OCI-M1 (cell line): ENCODE data around the gene JAZF1.
A peak's percentile ranks its signal among the peaks of the same experiment; 100 is the strongest.

Experiments used
- DNase-seq: peaks from one replicate; lab custom pipeline; 2025; lab: John Stamatoyannopoulos, UW

Gene JAZF1

GRCh38 chr7:28075674-28076358, 104.8 kb downstream of the JAZF1 start:
- no peak for DNase-seq

- DNase-seq, result no peak
Observed at GRCh38 chr7:28072876-28073514, 107.6 kb downstream of the JAZF1 start.

GRCh38 chr7:28071570-28071969, 109.0 kb downstream of the JAZF1 start:
- no peak for DNase-seq

- no peak for DNase-seq
Observed at GRCh38 chr7:28070297-28071055, 110.1 kb downstream of the JAZF1 start.

GRCh38 chr7:28069807-28070206, 110.8 kb downstream of the JAZF1 start:
- DNase-seq, result no peak

GRCh38 chr7:28069388-28069787, 111.2 kb downstream of the JAZF1 start:
- DNase-seq, result no peak

- DNase-seq, result no peak
Observed at GRCh38 chr7:28068811-28069216, 111.8 kb downstream of the JAZF1 start.

- no peak for DNase-seq
Observed at GRCh38 chr7:28067171-28067570, 113.4 kb downstream of the JAZF1 start.

- DNase-seq, result no peak
Observed at GRCh38 chr7:28065721-28066285, 114.8 kb downstream of the JAZF1 start.

- DNase-seq, result no peak
Observed at GRCh38 chr7:28065308-28065707, 115.3 kb downstream of the JAZF1 start.

GRCh38 chr7:28064437-28064836, 116.2 kb downstream of the JAZF1 start:
- DNase-seq, result no peak

- DNase-seq, result peak; percentile 68
Observed at GRCh38 chr7:28062197-28062991, 118.2 kb downstream of the JAZF1 start.

GRCh38 chr7:28061824-28062196, 118.8 kb downstream of the JAZF1 start:
- no peak for DNase-seq

- DNase-seq, result no peak
Observed at GRCh38 chr7:28060371-28060950, 120.1 kb downstream of the JAZF1 start.

GRCh38 chr7:28055161-28055544, 125.4 kb downstream of the JAZF1 start:
- no peak for DNase-seq

GRCh38 chr7:28054531-28055160, 125.9 kb downstream of the JAZF1 start:
- no peak for DNase-seq

GRCh38 chr7:28052933-28053332, 127.7 kb downstream of the JAZF1 start:
- DNase-seq, result no peak

- DNase-seq, result no peak
Observed at GRCh38 chr7:28048694-28049093, 131.9 kb downstream of the JAZF1 start.

GRCh38 chr7:28046035-28046434, 134.6 kb downstream of the JAZF1 start:
- DNase-seq, result no peak

- no peak for DNase-seq
Observed at GRCh38 chr7:28045592-28045991, 135.0 kb downstream of the JAZF1 start.

GRCh38 chr7:28044825-28045224, 135.8 kb downstream of the JAZF1 start:
- no peak for DNase-seq
